Activated gamma-delta T cell treated with Interleukin-2 at 50 U/mL for 16 hours (primary cell): ENCODE measurements around the gene TRAF4.
A peak's percentile ranks its signal among the peaks of the same experiment; 100 is the strongest.
"Not testable (repeated sequence)": the region's sequence is repeated elsewhere in the genome, so short reads cannot be mapped to it uniquely, and the experiment has no call there.

Experiments
- DNase-seq: peaks from one replicate; pipeline ENCODE4 v3.0.0-alpha.2; 2020

Gene TRAF4

DNA sequence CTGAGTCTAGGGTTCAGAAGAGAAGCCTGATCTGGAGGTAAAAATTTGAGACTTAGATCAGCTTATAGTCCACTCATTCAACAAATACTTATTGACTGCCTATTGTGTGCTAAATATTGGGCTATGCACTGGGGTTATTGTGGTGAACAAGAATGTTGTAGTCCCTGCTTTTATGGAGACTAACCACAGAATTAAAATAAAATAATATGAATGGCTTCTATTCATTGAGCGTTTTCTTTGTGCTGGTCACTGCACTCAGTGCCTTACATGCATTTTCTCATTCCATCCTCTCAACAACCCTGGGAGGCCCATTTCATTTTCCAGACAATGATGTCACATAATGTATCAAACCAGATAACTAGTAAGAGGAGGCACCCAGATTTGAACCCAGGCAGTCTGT is 10.5 kb upstream of the TRAF4 start:
- DNase-seq = no peak

DNA sequence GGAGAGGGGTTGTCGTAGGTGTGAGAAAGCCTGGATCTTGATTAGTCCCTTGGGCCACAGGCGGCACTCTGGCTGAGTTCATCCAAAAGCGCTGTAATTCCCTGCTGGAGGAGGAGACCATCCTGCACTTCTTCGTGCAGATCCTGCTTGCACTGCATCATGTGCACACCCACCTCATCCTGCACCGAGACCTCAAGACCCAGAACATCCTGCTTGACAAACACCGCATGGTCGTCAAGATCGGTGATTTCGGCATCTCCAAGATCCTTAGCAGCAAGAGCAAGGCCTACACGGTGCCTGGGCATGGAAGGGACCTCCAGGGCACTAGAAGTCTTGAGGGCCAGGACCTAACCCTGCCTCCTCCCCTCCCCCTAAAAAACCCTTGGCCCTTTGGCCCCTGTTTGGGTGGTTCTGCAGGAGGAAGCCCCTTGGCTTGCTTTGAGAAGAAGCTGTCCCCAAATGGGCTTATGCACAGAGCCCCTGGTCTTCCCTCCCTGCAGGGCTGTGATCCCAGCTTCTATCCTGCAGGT is 9.0 kb upstream of the TRAF4 start:
- DNase-seq = no peak

DNA sequence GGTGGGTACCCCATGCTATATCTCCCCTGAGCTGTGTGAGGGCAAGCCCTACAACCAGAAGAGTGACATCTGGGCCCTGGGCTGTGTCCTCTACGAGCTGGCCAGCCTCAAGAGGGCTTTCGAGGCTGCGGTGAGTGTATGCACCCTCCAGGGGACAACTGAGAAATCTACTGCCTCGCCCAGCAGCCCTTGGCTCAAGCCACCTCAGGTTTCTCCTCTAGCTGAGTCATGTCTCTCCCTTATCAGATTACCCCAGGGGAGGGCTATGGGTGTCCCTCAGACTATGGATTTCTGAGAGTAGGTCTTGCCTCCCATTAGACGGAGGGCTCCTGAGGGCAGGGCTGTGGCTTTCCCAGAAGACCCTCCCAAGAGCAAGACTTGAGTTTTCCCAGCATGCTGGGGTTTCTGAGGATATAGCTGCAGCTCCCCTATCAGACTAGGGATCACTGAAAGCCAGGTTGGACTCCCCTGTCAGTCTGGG is 8.5 kb upstream of the TRAF4 start:
- no peak for DNase-seq

DNA sequence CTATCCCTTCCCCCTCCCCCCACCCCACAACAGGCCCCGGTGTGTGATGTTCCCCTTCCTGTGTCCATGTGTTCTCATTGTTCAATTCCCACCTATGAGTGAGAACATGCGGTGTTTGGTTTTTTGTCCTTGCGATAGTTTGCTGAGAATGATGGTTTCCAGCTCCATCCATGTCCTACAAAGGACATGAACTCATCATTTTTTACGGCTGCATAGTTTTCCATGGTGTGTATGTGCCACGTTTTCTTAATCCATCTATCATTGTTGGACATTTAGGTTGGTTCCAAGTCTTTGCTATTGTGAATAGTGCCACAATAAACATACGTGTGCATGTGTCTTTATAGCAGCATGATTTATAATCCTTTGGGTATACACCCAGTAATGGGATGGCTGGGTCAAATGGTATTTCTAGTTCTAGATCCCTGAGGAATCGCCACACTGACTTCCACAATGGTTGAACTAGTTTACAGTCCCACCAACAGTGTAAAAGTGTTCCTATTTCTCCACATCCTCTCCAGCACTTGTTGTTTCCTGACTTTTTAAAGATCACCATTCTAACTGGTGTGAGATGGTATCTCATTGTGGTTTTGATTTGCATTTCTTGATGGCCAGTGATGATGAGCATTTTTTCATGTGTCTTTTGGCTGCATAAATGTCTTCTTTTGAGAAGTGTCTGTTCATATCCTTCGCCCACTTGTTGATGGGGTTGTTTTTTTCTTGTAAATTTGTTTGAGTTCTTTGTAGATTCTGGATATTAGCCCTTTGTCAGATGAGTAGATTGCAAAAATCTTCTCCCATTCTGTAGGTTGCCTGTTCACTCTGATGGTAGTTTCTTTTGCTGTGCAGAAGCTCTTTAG is 7.7 kb upstream of the TRAF4 start:
- not testable (repeated sequence) for DNase-seq

DNA sequence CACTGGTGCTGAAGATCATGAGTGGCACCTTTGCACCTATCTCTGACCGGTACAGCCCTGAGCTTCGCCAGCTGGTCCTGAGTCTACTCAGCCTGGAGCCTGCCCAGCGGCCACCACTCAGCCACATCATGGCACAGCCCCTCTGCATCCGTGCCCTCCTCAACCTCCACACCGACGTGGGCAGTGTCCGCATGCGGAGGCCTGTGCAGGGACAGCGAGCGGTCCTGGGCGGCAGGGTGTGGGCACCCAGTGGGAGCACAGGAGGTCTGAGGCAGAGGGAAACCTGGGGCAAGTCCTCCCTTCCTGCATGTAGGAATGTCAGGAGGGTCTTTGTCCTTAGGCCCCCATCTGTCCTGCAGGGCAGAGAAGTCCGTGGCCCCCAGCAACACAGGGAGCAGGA is 6.5 kb upstream of the TRAF4 start:
- no peak for DNase-seq

DNA sequence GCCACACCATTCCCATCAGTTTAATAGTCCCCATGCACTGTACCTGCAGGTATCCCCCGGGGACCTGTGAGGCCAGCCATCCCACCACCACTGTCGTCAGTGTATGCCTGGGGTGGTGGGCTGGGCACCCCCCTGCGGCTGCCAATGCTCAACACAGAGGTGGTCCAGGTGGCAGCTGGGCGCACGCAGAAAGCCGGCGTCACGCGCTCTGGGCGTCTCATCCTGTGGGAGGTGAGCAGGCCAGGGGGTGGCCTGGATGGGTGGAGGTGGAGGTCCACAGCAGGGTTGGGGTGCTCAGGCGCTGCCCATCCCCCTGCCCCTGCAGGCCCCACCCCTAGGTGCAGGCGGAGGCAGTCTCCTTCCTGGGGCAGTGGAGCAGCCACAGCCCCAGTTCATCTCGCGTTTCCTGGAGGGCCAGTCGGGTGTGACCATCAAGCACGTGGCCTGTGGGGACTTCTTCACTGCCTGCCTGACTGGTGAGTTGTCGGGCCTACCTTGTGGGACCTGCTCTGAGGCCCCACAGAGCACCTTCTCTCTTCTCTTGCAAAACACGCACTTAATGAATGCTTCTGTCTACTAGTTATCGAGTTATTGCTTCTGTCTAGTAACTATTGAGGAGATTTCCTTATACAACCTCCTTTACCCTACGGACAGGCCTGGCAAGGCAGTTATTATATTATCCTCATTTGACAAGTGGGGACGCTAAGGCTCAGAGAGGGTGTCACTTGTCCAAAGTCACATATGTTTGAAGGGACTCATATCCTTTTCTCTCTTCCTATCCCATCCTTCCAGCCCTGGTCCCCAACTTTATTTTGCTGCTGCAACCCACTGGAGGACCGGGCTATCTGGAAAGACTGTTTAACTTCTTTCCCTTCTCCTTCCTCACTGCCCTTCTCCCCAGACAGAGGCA is 5.8 kb upstream of the TRAF4 start:
- DNase-seq = no peak

DNA sequence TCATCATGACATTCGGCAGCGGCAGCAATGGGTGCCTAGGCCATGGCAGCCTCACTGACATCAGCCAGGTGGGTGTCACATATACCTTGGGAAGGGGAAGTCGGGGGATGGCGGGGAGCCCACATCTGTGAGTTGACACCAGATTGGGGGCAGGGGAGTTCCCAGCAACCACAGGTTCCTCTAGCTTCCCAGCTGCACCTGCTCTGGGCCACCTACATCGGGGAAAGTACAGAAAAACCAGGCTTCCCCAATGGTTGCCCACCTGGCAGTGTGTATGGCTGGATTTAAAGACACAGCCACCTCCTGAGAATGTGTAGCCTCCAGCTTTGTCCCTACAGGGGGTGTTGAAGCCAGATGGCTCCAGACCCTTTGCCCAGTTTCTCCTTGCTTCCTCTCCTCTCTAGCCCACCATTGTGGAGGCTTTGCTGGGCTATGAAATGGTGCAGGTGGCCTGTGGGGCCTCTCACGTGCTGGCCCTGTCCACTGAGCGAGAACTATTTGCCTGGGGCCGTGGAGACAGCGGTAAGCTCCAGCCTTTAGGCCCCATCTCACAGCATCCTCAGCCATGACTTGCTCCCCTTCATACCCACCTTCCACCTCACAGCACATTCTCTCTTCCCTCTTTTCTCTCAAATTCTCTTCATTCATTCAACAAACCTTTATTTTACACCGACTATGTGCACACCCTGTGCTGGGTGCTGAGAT is 5.0 kb upstream of the TRAF4 start:
- no peak for DNase-seq

DNA sequence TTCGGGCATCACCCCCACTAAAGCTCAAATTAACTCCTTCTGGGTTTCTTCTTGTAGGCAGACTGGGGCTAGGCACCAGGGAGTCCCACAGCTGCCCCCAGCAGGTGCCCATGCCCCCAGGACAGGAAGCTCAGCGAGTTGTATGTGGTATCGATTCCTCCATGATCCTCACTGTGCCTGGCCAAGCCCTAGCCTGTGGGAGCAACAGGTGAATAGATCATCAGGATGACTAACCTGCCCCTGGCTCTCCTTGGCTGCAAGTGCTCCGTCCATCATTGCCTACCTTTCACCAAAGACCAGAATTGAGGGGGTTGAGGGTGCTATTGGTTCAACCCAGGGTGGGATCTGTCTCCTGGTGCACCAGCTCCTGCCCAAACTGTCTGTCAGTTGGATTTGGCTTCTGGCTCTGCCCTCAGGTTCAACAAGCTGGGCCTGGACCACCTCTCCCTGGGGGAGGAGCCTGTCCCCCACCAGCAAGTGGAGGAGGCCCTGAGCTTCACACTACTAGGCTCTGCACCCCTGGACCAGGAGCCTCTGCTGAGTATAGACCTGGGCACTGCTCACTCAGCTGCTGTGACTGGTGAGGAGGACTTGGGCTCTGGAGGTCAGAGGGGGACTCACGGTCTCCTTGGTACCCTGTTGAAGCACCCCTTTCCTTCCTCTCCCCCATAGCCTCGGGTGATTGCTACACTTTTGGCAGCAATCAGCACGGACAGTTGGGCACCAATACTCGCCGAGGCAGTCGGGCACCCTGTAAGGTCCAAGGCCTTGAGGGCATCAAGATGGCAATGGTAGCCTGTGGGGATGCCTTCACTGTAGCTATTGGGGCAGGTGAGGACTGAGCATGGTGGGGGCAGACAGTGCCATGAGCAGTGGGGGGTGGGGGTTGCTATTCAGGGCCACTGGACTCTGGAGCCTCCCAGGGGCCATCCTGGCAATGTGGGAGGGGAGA is 3.1 kb upstream of the TRAF4 start:
- DNase-seq = no peak

DNA sequence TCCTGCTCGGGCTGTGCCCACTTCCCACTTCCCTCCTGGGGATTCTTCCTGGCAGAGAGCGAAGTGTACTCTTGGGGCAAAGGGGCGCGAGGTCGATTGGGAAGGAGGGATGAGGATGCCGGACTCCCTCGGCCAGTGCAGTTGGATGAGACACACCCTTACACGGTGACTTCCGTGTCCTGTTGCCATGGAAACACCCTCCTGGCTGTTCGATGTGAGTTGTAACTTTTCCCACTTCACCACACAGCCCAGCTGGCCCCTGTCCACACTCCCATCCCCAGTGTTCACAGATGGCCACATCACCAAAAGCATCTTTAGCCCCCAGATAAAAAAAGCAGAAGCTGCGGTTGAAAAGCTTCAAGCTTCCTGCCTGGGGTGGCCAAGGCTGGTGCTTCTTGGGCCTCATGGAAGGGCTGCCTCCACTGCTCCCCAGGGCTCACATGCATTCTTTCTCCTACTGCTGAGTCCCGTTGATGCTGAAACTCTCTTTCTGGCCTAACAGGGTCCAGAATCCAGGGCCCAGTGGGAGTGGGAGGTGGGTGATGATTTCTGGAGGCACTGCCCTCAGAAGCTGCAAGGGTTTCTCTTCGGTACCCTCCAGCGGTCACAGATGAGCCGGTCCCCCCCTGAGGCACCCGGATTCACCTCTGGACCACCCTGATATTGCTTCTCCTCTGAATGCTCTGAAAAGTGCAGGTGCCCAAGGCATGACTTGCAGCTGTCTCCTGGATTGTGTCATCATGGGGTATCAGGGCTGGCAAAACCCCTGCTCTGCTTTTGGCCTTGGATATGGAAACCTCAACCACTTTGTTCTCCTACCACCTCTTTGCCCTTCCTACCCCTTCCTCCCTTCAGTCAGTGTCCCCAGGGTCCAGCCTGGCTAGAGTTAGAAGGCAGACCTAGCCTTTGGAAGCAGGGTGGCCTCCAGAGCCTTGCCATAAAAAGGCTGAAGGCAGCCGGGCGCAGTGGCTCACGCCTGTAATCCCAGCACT is 2.2 kb upstream of the TRAF4 start:
- DNase-seq = no peak

DNA sequence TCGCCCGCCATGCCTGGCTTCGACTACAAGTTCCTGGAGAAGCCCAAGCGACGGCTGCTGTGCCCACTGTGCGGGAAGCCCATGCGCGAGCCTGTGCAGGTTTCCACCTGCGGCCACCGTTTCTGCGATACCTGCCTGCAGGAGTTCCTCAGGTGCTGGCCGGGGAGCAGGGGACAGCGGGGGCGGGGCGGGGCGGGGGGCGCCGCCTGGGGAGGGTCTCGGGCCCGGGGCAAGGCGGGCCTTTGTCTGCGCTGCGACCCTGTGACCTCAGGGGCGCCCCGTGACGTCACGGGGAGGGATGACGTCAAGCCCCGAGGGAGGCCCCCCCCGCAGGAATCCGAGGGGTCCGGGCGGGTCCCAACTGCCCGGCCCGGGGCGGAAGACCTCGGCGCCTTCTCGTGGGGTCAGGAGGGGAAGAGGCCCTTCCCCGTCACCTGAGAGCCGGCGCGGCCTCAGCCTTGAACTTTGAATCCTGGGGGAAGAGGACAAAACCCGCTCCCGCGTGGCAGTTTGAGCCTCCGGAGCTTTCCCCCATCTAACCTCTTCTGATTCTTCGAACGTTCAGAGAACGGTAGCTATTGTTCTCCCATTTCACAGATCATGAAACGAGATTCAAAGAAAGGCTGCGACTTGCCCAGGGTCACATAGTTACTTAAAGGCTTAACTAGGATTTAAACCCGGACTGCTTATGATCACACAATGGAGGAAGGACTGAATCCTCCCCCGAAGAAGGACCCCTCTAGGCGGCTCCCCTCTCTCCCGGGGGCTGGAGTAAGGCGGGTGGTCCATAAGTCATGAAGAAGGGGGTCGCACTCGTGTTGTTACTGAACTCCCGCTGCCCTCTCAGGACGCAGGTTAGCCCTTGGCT is 527 bp downstream of the TRAF4 start:
- DNase-seq = peak; percentile 51

DNA sequence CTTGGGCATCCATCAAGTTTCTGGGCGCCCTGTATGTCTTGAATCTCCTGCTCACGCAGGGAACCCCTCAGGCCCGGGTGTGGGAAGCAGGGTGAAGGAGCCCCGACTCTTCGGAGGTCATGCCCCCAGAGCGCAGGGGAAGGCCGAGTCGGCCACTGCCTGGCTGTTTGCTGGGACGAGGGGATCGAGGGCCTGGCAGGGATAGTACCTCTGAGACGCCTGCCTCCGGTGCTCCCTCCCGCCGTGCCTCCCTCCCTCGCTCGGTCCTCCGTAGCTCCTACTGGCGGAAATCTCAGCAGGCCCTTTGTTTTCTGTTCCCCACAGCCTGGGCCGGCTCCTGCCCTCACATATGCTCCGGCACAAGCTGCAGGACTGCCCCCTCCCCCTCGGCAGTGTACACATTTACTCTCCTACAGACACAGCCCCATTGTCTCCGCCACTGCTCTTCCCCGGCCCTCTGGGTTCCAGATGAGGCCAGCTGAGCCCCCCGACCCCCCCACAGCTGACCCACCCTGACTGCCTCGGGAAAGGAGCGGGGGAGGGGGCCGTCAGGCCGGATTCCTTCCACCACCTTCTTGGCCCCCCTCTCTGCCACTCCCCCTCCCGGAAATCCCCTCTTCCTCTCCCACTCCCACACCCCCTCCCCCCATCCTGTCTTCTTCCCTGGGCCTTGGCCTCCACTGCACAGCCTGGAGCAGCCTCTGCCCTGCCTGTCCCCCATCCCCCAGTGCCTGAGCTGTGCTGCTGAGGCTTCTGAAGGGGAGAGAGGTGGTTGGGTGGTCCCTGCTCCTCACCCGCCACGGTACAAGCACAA is 1.4 kb downstream of the TRAF4 start:
- no peak for DNase-seq

DNA sequence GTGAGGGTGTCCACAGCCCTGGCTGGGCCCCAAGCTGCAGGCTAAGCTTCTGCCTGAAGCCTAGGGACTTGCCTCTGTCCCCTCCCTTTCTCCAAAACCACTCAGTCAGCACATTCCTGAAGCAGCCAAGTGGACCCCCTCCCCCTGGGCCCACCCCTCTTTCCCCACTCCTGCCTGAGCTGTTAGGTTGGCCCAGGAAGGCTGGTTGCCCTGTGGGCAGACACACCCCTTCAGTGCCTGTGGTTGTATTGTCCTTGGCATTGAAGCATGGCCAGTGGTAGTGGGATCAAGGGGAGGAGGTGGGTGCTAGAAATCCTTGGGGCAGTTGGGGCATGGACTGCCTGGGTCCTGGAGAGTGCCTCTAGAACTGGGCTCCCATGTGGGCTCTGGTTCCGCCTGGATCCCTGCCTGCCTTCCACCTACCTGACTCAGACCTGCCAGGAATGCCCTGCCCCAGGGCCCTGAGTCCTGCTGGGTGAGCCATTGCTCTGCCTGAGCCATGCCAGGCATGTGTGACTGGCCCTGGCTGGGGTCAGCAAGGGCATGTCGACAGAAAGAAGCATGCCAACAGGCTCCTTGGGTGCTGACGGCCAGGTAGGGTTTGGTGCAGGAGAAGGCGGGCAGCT is 2.1 kb downstream of the TRAF4 start:
- DNase-seq = no peak

DNA sequence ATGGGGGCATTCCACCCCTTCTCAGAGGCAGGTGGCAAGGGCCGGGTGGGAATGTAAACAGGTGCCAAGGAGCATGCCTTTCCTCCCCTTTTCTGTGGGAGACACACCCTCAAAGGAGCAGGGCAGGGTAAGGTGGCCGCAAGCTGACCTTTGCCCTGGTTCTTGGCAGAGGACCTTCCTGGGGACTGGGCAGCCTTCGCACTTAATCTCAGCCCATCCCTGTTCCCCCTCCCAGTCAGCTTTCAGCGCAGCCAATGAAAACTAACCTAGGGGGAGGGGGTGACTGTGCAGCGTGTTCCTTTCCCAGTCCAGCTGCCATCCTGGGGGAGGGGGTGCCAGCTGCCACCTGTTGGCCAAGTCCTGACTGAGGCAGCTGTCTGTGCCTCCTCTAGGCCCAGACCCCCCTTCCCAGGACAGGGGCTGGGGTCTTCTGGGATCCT is 2.8 kb downstream of the TRAF4 start:
- DNase-seq = no peak

DNA sequence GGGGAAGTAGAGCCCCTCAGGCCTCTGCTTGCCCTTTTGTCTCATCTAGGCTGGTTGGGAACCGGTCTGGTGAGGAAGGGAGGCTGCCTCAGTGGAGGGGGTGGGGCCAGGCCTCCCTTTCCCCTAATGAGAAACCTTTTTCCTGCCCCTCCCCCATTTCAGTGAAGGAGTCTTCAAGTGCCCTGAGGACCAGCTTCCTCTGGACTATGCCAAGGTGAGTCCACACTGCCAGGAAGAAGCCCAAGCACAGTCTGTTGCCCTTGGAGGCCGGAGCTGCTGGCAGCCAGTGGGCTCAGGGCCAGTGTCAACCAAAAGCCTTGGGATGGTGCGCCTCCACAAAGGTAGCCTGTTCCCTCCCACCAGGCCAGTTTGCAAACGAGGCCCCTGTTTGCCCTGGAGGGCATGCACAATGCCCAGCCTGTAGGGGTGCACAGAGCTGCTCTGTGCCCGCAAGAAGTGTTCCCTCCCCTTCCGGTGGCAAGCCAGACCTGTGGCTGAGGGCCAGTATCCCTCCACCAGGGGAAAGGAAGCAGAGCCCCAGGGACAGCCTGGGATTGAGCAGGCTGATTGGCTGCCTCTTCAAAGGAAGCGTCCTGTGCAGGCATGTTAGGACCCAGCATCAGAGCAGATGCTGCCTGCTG is 3.4 kb downstream of the TRAF4 start:
- no peak for DNase-seq

DNA sequence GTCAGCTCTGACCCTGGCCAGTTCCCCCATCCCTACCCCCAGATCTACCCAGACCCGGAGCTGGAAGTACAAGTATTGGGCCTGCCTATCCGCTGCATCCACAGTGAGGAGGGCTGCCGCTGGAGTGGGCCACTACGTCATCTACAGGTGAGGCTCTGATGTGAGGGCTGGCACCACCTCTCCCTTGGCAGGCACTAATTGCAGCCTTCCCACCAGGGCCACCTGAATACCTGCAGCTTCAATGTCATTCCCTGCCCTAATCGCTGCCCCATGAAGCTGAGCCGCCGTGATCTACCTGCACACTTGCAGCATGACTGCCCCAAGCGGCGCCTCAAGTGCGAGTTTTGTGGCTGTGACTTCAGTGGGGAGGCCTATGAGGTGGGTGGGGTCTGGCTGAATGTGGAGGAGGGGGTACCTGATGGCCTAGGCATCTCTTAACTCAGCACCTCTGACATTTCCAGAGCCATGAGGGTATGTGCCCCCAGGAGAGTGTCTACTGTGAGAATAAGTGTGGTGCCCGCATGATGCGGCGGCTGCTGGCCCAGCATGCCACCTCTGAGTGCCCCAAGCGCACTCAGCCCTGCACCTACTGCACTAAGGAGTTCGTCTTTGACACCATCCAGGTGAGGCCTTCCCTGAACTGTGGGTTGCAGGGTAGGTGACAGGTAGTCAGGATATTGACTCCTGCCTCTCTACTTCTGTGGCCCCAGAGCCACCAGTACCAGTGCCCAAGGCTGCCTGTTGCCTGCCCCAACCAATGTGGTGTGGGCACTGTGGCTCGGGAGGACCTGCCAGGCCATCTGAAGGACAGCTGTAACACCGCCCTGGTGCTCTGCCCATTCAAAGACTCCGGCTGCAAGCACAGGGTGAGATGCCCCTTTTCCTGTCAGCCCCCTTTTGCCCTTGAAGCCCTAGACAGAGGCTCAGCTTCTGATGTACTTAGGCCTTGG is 4.3 kb downstream of the TRAF4 start:
- no peak for DNase-seq

DNA sequence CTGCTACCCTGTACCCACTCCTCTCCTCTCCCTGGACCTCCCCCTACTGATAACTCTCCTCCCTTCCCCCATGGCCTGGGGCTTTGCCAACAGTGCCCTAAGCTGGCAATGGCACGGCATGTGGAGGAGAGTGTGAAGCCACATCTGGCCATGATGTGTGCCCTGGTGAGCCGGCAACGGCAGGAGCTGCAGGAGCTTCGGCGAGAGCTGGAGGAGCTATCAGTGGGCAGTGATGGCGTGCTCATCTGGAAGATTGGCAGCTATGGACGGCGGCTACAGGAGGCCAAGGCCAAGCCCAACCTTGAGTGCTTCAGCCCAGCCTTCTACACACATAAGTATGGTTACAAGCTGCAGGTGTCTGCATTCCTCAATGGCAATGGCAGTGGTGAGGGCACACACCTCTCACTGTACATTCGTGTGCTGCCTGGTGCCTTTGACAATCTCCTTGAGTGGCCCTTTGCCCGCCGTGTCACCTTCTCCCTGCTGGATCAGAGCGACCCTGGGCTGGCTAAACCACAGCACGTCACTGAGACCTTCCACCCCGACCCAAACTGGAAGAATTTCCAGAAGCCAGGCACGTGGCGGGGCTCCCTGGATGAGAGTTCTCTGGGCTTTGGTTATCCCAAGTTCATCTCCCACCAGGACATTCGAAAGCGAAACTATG is 5.2 kb downstream of the TRAF4 start:
- no peak for DNase-seq
